IPS-18a (cell line): ENCODE results near the gene GRM5.

Experiments
- H3K27ac ChIP-seq: one replicate; pipeline ENCODE4 v1.5.1; 2013; ENCODE audit warnings: low read length
- H3K27me3 ChIP-seq: one replicate; pipeline ENCODE4 v1.6.1; 2013; ENCODE audit warnings: mild to moderate bottlenecking, low read length; ENCODE audit not compliant: control insufficient read depth, insufficient read depth
- H3K36me3 ChIP-seq: one replicate; pipeline ENCODE4 v1.6.1; 2013; ENCODE audit warnings: low read depth, low read length; ENCODE audit not compliant: control insufficient read depth
- H3K4me1 ChIP-seq: one replicate; pipeline ENCODE4 v1.6.1; 2013; ENCODE audit warnings: low read depth, low read length; ENCODE audit not compliant: control insufficient read depth
- H3K4me3 ChIP-seq: one replicate; pipeline ENCODE4 v1.5.1; 2013; ENCODE audit warnings: low read length
- H3K9ac ChIP-seq: one replicate; pipeline ENCODE4 v1.6.1; 2013; ENCODE audit warnings: mild to moderate bottlenecking, low read length, moderate library complexity
- H3K9me3 ChIP-seq: one replicate; pipeline ENCODE4 v1.6.1; 2013; ENCODE audit warnings: low read depth, low read length; ENCODE audit not compliant: control insufficient read depth

GRM5 gene

GRCh38 chr11:88632163-88632562, 433.6 kb downstream of the GRM5 start:
- Histone ChIP-seq H3K9ac (no peak overlapping the region), H3K27ac (no peak overlapping the region), H3K4me3 (no peak overlapping the region), H3K27me3 (no peaks in the 10 kb centered on the region), H3K4me1 (peaks cover 6% of the 10 kb centered on the region), H3K9me3 (no peaks in the 10 kb centered on the region), H3K36me3 (no peaks in the 10 kb centered on the region)

- no peak overlapping the region for H3K4me3 ChIP-seq
- no peaks in the 10 kb centered on the region for H3K36me3 ChIP-seq
- H3K4me1 ChIP-seq, result peaks cover 6% of the 10 kb centered on the region
- H3K9me3 ChIP-seq, result no peaks in the 10 kb centered on the region
- H3K27me3 ChIP-seq, result no peaks in the 10 kb centered on the region
- no peak overlapping the region for H3K27ac ChIP-seq
- no peak overlapping the region for H3K9ac ChIP-seq
Observed at GRCh38 chr11:88631497-88631896, 434.3 kb downstream of the GRM5 start.

- Histone ChIP-seq H3K9ac (no peak overlapping the region), H3K4me3 (no peak overlapping the region), H3K36me3 (no peaks in the 10 kb centered on the region), H3K4me1 (peaks cover 6% of the 10 kb centered on the region), H3K27ac (no peak overlapping the region), H3K9me3 (no peaks in the 10 kb centered on the region), H3K27me3 (no peaks in the 10 kb centered on the region)
Observed at GRCh38 chr11:88629496-88629895, 436.3 kb downstream of the GRM5 start.

DNA sequence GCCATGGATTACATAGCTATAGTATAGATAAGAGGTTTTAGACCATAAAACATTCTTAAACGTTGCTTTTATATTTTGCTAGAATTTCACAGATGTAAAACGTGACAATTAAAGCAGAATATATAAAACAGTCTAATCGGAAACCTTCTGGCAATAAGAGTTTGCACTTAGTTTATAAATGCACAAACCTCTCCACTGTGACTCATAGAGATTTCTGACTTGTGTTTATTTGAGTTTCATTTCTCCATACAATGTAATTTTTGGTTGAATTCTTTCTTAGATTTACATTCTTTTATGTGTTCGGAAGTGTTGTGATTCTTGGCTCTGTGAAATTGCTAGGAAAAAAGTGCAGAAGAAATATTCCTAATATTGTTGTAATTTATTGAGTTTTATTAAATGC, 439.6 kb downstream of the GRM5 start:
- H3K9me3 ChIP-seq, result no peaks in the 10 kb centered on the region
- H3K27me3 ChIP-seq, result no peaks in the 10 kb centered on the region
- H3K4me1 ChIP-seq, result no peaks in the 10 kb centered on the region
- no peaks in the 10 kb centered on the region for H3K36me3 ChIP-seq
- no peak overlapping the region for H3K4me3 ChIP-seq
- H3K9ac ChIP-seq, result no peak overlapping the region
- no peak overlapping the region for H3K27ac ChIP-seq

DNA sequence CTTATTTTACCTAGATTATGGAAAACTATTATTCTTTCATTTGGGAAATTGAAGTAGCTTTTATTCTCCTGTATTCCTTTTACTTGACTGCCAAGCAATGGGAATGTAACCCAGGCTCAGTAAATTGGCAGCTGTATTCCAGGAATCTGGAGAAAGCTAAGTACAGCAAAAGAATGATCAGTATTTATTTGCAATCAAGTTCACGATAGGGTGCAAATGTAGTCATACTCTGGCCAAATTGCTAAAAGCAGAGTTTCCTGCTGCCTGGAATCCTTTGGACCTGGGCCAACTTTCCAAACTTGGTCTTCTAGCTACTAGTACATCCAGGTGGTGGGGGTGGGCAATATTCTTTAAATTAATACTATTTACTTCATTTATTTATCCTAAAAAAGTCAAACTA, 442.3 kb downstream of the GRM5 start:
- H3K4me3 ChIP-seq, result no peak overlapping the region
- no peaks in the 10 kb centered on the region for H3K9me3 ChIP-seq
- no peaks in the 10 kb centered on the region for H3K27me3 ChIP-seq
- peaks cover 11% of the 10 kb centered on the region for H3K4me1 ChIP-seq
- H3K36me3 ChIP-seq, result no peaks in the 10 kb centered on the region
- H3K27ac ChIP-seq, result no peak overlapping the region
- H3K9ac ChIP-seq, result no peak overlapping the region

- Histone ChIP-seq H3K4me1 (peaks cover 13% of the 10 kb centered on the region), H3K9ac (no peak overlapping the region), H3K36me3 (no peaks in the 10 kb centered on the region), H3K27ac (no peak overlapping the region), H3K27me3 (no peaks in the 10 kb centered on the region), H3K9me3 (no peaks in the 10 kb centered on the region), H3K4me3 (no peak overlapping the region)
Observed at GRCh38 chr11:88620568-88621130, 445.1 kb downstream of the GRM5 start.

DNA sequence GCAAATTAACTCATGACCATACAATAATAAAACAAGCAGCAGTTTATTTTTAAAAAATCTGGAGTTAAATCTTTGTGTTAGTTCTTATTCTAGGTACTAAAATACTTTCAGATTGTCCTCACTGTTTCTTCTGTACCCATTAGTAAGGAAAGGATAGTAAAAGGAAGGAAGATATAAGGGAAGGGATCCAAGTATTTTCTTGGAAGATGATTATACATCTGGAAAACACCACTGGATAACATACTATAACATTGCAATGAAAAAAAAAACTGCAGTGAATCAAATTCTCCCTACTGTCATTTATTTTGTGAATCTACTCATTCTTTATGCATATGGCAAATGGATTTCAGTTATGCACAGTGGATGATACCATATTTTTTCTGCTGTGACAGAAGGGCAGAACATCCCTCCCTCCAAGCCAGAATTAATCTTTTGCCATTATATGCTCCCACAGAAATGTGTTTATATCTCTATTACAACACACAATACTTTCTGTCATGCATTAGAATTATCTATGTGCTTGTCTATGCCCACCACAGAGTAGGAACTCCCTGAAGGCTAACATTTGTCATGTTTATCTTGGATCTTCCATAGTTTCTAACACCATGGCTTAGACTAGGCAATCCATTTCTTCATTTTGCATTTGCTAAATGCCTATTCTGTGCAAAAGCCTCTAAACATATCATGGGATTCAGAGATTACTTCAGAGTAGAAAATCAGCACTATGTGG, 446.0 kb downstream of the GRM5 start:
- Histone ChIP-seq H3K27ac (no peak overlapping the region), H3K9me3 (no peaks in the 10 kb centered on the region), H3K4me3 (no peak overlapping the region)

DNA sequence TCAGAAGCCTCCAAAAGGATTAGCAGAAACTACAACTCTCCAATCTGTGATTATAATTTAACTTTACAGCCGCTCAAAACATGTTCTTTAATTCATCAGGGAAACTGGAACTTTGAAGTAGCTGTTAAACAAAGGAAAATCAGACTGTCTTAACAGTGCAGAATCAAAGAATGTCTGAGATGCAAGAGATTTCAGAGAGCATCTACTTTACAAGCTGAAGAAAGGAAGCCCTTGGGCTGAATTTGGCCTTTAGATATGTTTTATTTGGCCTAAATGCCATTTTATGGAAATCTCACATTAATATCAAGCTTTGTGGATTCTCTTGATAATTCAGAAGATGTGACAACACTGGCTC, 446.7 kb downstream of the GRM5 start:
- H3K9me3 ChIP-seq, result no peaks in the 10 kb centered on the region
- H3K9ac ChIP-seq, result no peak overlapping the region
- H3K36me3 ChIP-seq, result no peaks in the 10 kb centered on the region
- H3K27ac ChIP-seq, result no peak overlapping the region
- H3K27me3 ChIP-seq, result no peaks in the 10 kb centered on the region
- no peak overlapping the region for H3K4me3 ChIP-seq
- peaks cover 13% of the 10 kb centered on the region for H3K4me1 ChIP-seq

More for the DNA sequence above, 446.0 kb downstream of the GRM5 start:
- Histone ChIP-seq H3K36me3 (no peaks in the 10 kb centered on the region), H3K4me1 (peaks cover 13% of the 10 kb centered on the region), H3K9ac (no peak overlapping the region), H3K27me3 (no peaks in the 10 kb centered on the region)

DNA sequence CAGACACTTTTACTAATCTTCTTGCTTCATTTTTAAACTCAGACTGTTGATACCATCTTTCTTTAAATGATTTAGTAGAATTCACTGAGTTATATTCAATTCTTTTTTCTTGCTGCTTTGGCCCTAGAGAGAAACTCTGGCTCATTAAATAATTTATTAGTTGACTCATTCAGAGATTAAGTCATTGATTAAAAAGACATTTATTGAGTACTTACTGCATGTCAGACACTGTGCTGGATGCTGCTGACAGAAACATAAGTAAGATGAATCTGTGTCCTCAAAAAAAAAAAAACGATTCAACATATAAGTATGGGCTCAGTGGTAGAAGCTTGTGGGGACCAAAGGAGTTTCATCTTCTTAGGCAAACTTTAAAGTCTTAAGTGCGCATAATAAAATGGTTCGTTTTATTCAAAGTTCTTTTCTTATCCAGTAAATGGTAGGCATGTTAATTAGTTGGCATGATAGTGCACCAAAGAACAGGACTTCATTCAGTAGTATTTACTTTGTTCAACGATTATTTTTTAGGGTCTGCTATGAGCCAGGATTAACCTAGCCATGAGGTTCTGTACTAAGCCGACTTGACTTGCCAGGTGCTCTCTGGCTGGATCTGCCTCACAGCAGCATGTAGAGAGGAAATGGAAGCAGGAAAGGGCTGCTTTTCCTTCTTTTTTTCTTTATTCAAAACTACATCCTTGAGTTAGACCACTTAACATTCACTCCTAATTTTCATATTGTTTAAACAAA, 447.3 kb downstream of the GRM5 start:
- Histone ChIP-seq H3K9ac (no peak overlapping the region), H3K4me1 (peaks cover 13% of the 10 kb centered on the region), H3K27me3 (no peaks in the 10 kb centered on the region), H3K27ac (no peak overlapping the region), H3K9me3 (no peaks in the 10 kb centered on the region), H3K36me3 (no peaks in the 10 kb centered on the region), H3K4me3 (no peak overlapping the region)

DNA sequence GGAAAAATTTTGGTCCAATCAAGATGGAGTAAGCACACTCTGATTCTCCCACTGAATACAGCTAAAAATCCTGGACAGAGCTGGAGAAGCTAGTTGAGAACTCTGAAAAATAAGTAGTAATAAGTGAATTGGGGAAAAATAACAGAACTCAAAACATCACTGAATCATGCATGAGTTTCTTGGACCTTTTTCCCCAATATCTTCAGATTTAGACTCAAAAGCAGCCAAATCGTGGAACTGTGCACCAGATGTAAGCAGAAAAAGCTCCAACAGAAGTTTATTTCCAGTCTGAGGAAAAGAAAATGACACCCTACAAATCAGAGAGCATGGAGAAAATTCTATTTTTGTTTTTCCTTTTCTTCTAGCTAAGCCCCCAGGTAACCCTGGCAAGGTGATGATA, 448.6 kb downstream of the GRM5 start:
- no peak overlapping the region for H3K4me3 ChIP-seq
- no peak overlapping the region for H3K27ac ChIP-seq
- no peaks in the 10 kb centered on the region for H3K36me3 ChIP-seq
- H3K9ac ChIP-seq, result no peak overlapping the region
- H3K4me1 ChIP-seq, result peaks cover 13% of the 10 kb centered on the region
- H3K27me3 ChIP-seq, result no peaks in the 10 kb centered on the region
- no peaks in the 10 kb centered on the region for H3K9me3 ChIP-seq

DNA sequence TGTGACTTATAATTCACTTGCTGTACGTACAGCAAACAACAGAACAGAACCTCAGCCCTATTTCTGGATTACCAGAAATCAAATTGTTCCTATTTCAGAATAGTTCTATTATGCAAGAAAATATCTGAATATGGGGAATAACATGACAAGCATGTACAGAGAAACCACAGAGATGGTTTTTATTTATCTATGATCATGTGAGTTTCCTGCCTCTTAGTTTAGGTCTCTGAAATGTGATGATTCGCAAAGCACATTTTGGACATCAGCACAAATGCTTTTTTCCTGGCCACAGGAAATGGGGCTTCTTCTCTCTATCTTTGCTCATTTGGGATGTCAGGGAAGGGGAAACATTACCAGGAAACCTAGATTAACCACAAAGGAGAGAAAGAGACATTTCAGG, 461.5 kb downstream of the GRM5 start:
- Histone ChIP-seq H3K27me3 (no peaks in the 10 kb centered on the region), H3K27ac (no peak overlapping the region), H3K9ac (no peak overlapping the region), H3K4me3 (no peak overlapping the region), H3K9me3 (no peaks in the 10 kb centered on the region), H3K36me3 (no peaks in the 10 kb centered on the region), H3K4me1 (no peaks in the 10 kb centered on the region)
